CD14-positive monocyte (primary cell): ENCODE results near the gene CGA. TPM values are rescaled to one million over a fixed set of nuclear protein-coding genes. Genes with fewer than 3 reads are reported as not detected.

Experiments
- DNase-seq, 3 donors: peaks; one replicate each; pipeline ENCODE4 v3.0.0-alpha.2; 2011 to 2022
- H2AFZ ChIP-seq: 2 replicates; pipeline ENCODE4 v1.6.0; 2012; ENCODE audit warnings: mild to moderate bottlenecking, low read depth, low read length, inconsistent platforms; ENCODE audit not compliant: insufficient read depth, poor library complexity, severe bottlenecking
- H3K27ac ChIP-seq, 2 donors: 1 replicate in 1 of 2; 2 replicates in 1 of 2; pipeline ENCODE4 v1.5.1; 2012 to 2013; ENCODE audit warnings: low read length in 2 of 2, control low read depth in 1 of 2, inconsistent platforms in 1 of 2, low read depth in 1 of 2, mild to moderate bottlenecking in 1 of 2
- H3K27me3 ChIP-seq, 2 donors: one replicate each; pipeline versions ENCODE4 v1.6.0 to v1.6.1; 2011 to 2013; ENCODE audit warnings: low read length in 2 of 2; ENCODE audit not compliant: control insufficient read depth in 2 of 2, insufficient read depth in 2 of 2
- H3K36me3 ChIP-seq, 2 donors: replicated peaks in 1 of 2; 1 replicate in 1 of 2; 2 replicates in 1 of 2; pipeline versions ENCODE4 v1.5.1 to v1.6.1; 2012 to 2013; ENCODE audit warnings: low read length in 2 of 2, control low read depth in 1 of 2, inconsistent platforms in 1 of 2, mild to moderate bottlenecking in 1 of 2; ENCODE audit not compliant: insufficient read depth in 2 of 2, control insufficient read depth in 1 of 2
- H3K4me1 ChIP-seq, 2 donors: 1 replicate in 1 of 2; 2 replicates in 1 of 2; pipeline versions ENCODE4 v1.5.1 to v1.6.1; 2012 to 2013; ENCODE audit warnings: low read length in 2 of 2, control low read depth in 1 of 2, inconsistent platforms in 1 of 2, mild to moderate bottlenecking in 1 of 2, moderate library complexity in 1 of 2; ENCODE audit not compliant: insufficient read depth in 2 of 2, control insufficient read depth in 1 of 2
- H3K4me2 ChIP-seq: replicated peaks from 2 replicates; pipeline ENCODE3; 2012; ENCODE audit warnings: low read length, moderate library complexity, mild to moderate bottlenecking; ENCODE audit not compliant: poor library complexity, severe bottlenecking; ENCODE audit errors: extremely low read depth
- H3K4me3 ChIP-seq, 3 experiments: fragments of 200-600 bp in 1 of 3; sonication (generic) in 1 of 3; replicated peaks in 1 of 3; 1 replicate in 2 of 3; 2 replicates in 1 of 3; pipeline ENCODE4 v1.5.1; 2011 to 2013; ENCODE audit warnings: low read length in 3 of 3, mild to moderate bottlenecking in 3 of 3, control low read depth in 2 of 3, low read depth in 2 of 3, inconsistent platforms in 1 of 3, moderate library complexity in 1 of 3
- H3K79me2 ChIP-seq: 2 replicates; pipeline ENCODE4 v1.6.0; 2012; ENCODE audit warnings: mild to moderate bottlenecking, control low read depth, inconsistent platforms, low read length, moderate library complexity; ENCODE audit not compliant: insufficient read depth
- H3K9ac ChIP-seq: 2 replicates; pipeline ENCODE4 v1.6.0; 2017; ENCODE audit warnings: low read length, mild to moderate bottlenecking; ENCODE audit not compliant: insufficient read depth, poor library complexity, severe bottlenecking
- H3K9me3 ChIP-seq, 2 donors: replicated peaks in 1 of 2; 1 replicate in 1 of 2; 2 replicates in 1 of 2; pipeline versions ENCODE4 v1.5.1 to v1.6.1; 2012 to 2013; ENCODE audit warnings: low read length in 2 of 2, control low read depth in 1 of 2; ENCODE audit not compliant: control insufficient read depth in 1 of 2, insufficient read depth in 1 of 2
- H4K20me1 ChIP-seq: 2 replicates; pipeline ENCODE4 v1.6.0; 2012; ENCODE audit warnings: mild to moderate bottlenecking, low read length, control low read depth, moderate library complexity; ENCODE audit not compliant: insufficient read depth
- H3K27ac Mint-ChIP-seq, 7 donors: one replicate each; pipeline ENCODE4 v1.8.0; 2020; ENCODE audit warnings: mild to moderate bottlenecking in 7 of 7, mixed read lengths in 7 of 7, moderate library complexity in 6 of 7, inconsistent platforms in 2 of 7
- H3K27me3 Mint-ChIP-seq, 3 donors: one replicate each; pipeline ENCODE4 v1.8.0; 2021 to 2022; ENCODE audit warnings: low read depth in 3 of 3, mild to moderate bottlenecking in 3 of 3, mixed read lengths in 3 of 3, moderate library complexity in 3 of 3, inconsistent platforms in 1 of 3
- H3K36me3 Mint-ChIP-seq, 2 donors: one replicate each; pipeline ENCODE4 v1.8.0; 2020; ENCODE audit warnings: mixed read lengths in 2 of 2, inconsistent platforms in 1 of 2, mild to moderate bottlenecking in 1 of 2
- H3K4me1 Mint-ChIP-seq: one replicate; pipeline ENCODE4 v1.8.0; 2020; ENCODE audit warnings: mild to moderate bottlenecking, mixed read lengths
- H3K4me3 Mint-ChIP-seq, 2 donors: one replicate each; pipeline ENCODE4 v1.8.0; 2020; ENCODE audit warnings: mild to moderate bottlenecking in 2 of 2, mixed read lengths in 2 of 2, moderate library complexity in 1 of 2
- H3K9me3 Mint-ChIP-seq, 7 donors: one replicate each; pipeline ENCODE4 v1.8.0; 2020 to 2022; ENCODE audit warnings: mixed read lengths in 7 of 7, mild to moderate bottlenecking in 6 of 7, moderate library complexity in 6 of 7, inconsistent platforms in 2 of 7
- CTCF ChIP-seq: fragments of 200-600 bp; IDR thresholded peaks from one replicate; pipeline ENCODE4 v1.8.0; 2022; ENCODE audit warnings: antibody characterized with exemption, mild to moderate bottlenecking
- WGBS: methylation state at CpG from one replicate; pipeline ENCODE4 v1.1.5; 2013; ENCODE audit warnings: missing lambda C conversion rate; ENCODE audit not compliant: insufficient coverage; 5-methylcytosine and 5-hydroxymethylcytosine counted together
- intact Hi-C, 2 donors: fragments of 100-400 bp; cut with micrococcal nuclease; formaldehyde crosslinking; loops; one replicate each; pipeline versions ENCODE4 v1.15.0 to v1.15.1; 2023
- polyA plus RNA-seq, 3 donors: library from polyadenylated mRNA; depleted of rRNA in 1 of 3; unstranded in 2 of 3; stranded (reverse) in 1 of 3; fragments of 300-500 nt in 2 of 3; fragments of >200 nt in 1 of 3; fragmentation: Illumina TruSeq in 2 of 3; gene quantifications; 1 replicate in 2 of 3; 2 replicates in 1 of 3; pipeline ENCODE4 v1.2.3, GENCODE V29; 2012 to 2021

Gene CGA
- polyA plus RNA-seq, 3 donors, result not detected

GRCh38 chr6:87078983-87079616 lies 15.8 kb downstream of the CGA start:
- no peak overlapping the region for H3K4me3 Mint-ChIP-seq
- Histone ChIP-seq H3K9ac (no peak overlapping the region), H3K9me3 (no peaks in the 10 kb centered on the region), H3K4me3 (no peak overlapping the region), H3K36me3 (no peaks in the 10 kb centered on the region), H3K4me1 (no peaks in the 10 kb centered on the region), H3K4me2 (no peak overlapping the region), H4K20me1 (no peaks in the 10 kb centered on the region), H3K27me3 (peaks cover 0 to 2% of the 10 kb centered on the region in 2 donors), H3K79me2 (no peaks in the 10 kb centered on the region), H3K27ac (no peak overlapping the region), H2AFZ (peak overlapping the region; percentile 6)
- 74% methylated on average over 4 of the region's 8 CpGs for WGBS
- peak; percentile 33 to 58 (median 48) for DNase-seq
- no peaks in the 10 kb centered on the region for H3K9me3 Mint-ChIP-seq
- H3K4me1 Mint-ChIP-seq, result peaks cover 4% of the 10 kb centered on the region
- H3K27me3 Mint-ChIP-seq, result peaks cover 0 to 3% (median 3%) of the 10 kb centered on the region in 3 donors
- no peaks in the 10 kb centered on the region for H3K36me3 Mint-ChIP-seq
- peak; percentile 92 for TF ChIP-seq CTCF
- intact Hi-C loops, result no loop called here
- no peak overlapping the region for H3K27ac Mint-ChIP-seq

- Mint-ChIP-seq H3K9me3 (no peaks in the 10 kb centered on the region), H3K36me3 (no peaks in the 10 kb centered on the region), H3K27ac (no peak overlapping the region), H3K4me1 (peaks cover 4% of the 10 kb centered on the region), H3K27me3 (peaks cover 0 to 1% (median 0%) of the 10 kb centered on the region in 3 donors), H3K4me3 (no peak overlapping the region)
- H3K79me2 ChIP-seq, result no peaks in the 10 kb centered on the region
- no peaks in the 10 kb centered on the region for H3K27me3 ChIP-seq
- H3K9ac ChIP-seq, result no peak overlapping the region
- intact Hi-C loops, result no loop called here
- TF ChIP-seq CTCF, result no peak
- H3K36me3 ChIP-seq, result no peaks in the 10 kb centered on the region
- no peaks in the 10 kb centered on the region for H3K9me3 ChIP-seq
- H2AFZ ChIP-seq, result no peak overlapping the region
- no peak overlapping the region for H3K27ac ChIP-seq
- no CpG with 5 or more reads among the region's 2 CpGs for WGBS
- no peak overlapping the region for H3K4me2 ChIP-seq
- H3K4me3 ChIP-seq, result no peak overlapping the region
- H4K20me1 ChIP-seq, result no peaks in the 10 kb centered on the region
- no peak for DNase-seq
- H3K4me1 ChIP-seq, result no peaks in the 10 kb centered on the region
These were observed 19.7 kb downstream of the CGA start for GRCh38 chr6:87075168-87075567.
